HCT116 (cell line): ENCODE results near the gene CDH1. TPM values are rescaled to one million over a fixed set of nuclear protein-coding genes. Genes with fewer than 3 reads are reported as not detected.

Experiments used
- ATAC-seq: fragments of 200-7000 bp; cut with Tn5 transposase; 2 replicates; pipeline ENCODE4 v1.9.1; 2020; ENCODE audit warnings: mild to moderate bottlenecking, moderate library complexity
- BruUV-seq: library from RNA; stranded (reverse); fragments of 400-500 nt; replicated peaks from 2 replicates; lab custom pipeline; 2021; lab: Mats Ljungman, UMichigan
- CTCF ChIA-PET: fragments of 300-600 bp; sonication (Branson Sonifier 250); formaldehyde crosslinking; loops from one replicate; lab custom pipeline; 2021; ENCODE audit warnings: antibody characterized with exemption; lab: Charles Lee
- POLR2A ChIA-PET: fragments of 300-600, 350-600 bp; sonication (Branson Sonifier 250); formaldehyde crosslinking; loops from one replicate; lab custom pipeline; 2021; ENCODE audit warnings: antibody characterized with exemption; lab: Charles Lee
- RAD21 ChIA-PET, 2 experiments: fragments of 300-600 bp; sonication (Branson Sonifier 250); formaldehyde crosslinking; loops; one replicate each; lab custom pipeline; 2023; ENCODE audit warnings: low total read pairs in 2 of 2; ENCODE audit not compliant: uncharacterized antibody in 2 of 2, unreplicated experiment in 2 of 2, low non-redundant PET in 1 of 2; lab: Charles Lee
- DNase-seq: peaks from one replicate; pipeline ENCODE4 v3.0.0-alpha.2; 2010; ENCODE audit warnings: low read depth, low spot score
- H2AFZ ChIP-seq: fragments of 200-600 bp; shearing (Covaris generic), sonication (generic); 2 replicates; pipeline ENCODE4 v1.6.1; 2017; ENCODE audit warnings: low read depth, mixed run types, mixed read lengths, antibody characterized with exemption, low read length; ENCODE audit not compliant: poor library complexity, severe bottlenecking
- H3K27ac ChIP-seq: 2 replicates; pipeline ENCODE4 v1.5.1; 2012; ENCODE audit warnings: low read depth, low read length
- H3K27me3 ChIP-seq: fragments of 200-600 bp; sonication (generic); 2 replicates; pipeline ENCODE4 v1.6.1; 2016; ENCODE audit warnings: mixed run types, low read length, mixed read lengths; ENCODE audit not compliant: insufficient read depth
- H3K36me3 ChIP-seq, 2 experiments: fragments of 200-500 bp in 1 of 2; fragments of 200-600 bp in 1 of 2; sonication (Bioruptor generic) in 1 of 2; sonication (generic) in 1 of 2; 2 replicates each; pipeline versions ENCODE4 v1.5.1 to v1.6.1; 2014 to 2016; ENCODE audit warnings: low read length in 2 of 2, inconsistent platforms in 1 of 2, mixed read lengths in 1 of 2, mixed run types in 1 of 2; ENCODE audit not compliant: insufficient read depth in 2 of 2, control insufficient read depth in 1 of 2
- H3K4me1 ChIP-seq, 2 experiments: fragments of 200-600 bp in 1 of 2; sonication (generic) in 1 of 2; 2 replicates each; pipeline versions ENCODE4 v1.5.1 to v1.6.1; 2012 to 2017; ENCODE audit warnings: low read length in 2 of 2, inconsistent platforms in 1 of 2, mild to moderate bottlenecking in 1 of 2, mixed read lengths in 1 of 2, mixed run types in 1 of 2, moderate library complexity in 1 of 2; ENCODE audit not compliant: insufficient read depth in 2 of 2, control insufficient read depth in 1 of 2
- H3K4me2 ChIP-seq: fragments of 200-600 bp; sonication (generic); 2 replicates; pipeline ENCODE4 v1.6.1; 2017; ENCODE audit warnings: mixed run types, low read length, mixed read lengths
- H3K4me3 ChIP-seq, 2 experiments: fragments of 200-600 bp in 1 of 2; sonication (generic) in 1 of 2; replicated peaks in 1 of 2; 2 replicates each; pipeline ENCODE4 v1.5.1; 2011 to 2016; ENCODE audit warnings: low read length in 2 of 2, control low read depth in 1 of 2, low read depth in 1 of 2, mild to moderate bottlenecking in 1 of 2, mixed read lengths in 1 of 2, mixed run types in 1 of 2
- H3K79me2 ChIP-seq: fragments of 200-600 bp; sonication (generic); 2 replicates; pipeline ENCODE4 v1.6.1; 2017; ENCODE audit warnings: mild to moderate bottlenecking, mixed run types, low read length, moderate library complexity, mixed read lengths; ENCODE audit not compliant: insufficient read depth
- H3K9ac ChIP-seq: fragments of 200-600 bp; sonication (generic); 2 replicates; pipeline ENCODE4 v1.6.1; 2016; ENCODE audit warnings: low read length, mixed read lengths
- H3K9me2 ChIP-seq: fragments of 200-600 bp; sonication (generic), shearing (Covaris generic); 2 replicates; pipeline ENCODE4 v1.6.1; 2017; ENCODE audit warnings: mixed run types, mild to moderate bottlenecking, moderate library complexity; ENCODE audit not compliant: insufficient read depth
- H3K9me3 ChIP-seq, 2 experiments: fragments of 200-500 bp in 1 of 2; fragments of 200-600 bp in 1 of 2; sonication (Bioruptor generic) in 1 of 2; sonication (generic) in 1 of 2; 2 replicates each; pipeline ENCODE4 v1.6.1; 2014 to 2017; ENCODE audit warnings: low read length in 2 of 2, mixed read lengths in 2 of 2, inconsistent platforms in 1 of 2, low read depth in 1 of 2, mild to moderate bottlenecking in 1 of 2, mixed run types in 1 of 2, moderate library complexity in 1 of 2; ENCODE audit not compliant: control insufficient read depth in 1 of 2, insufficient read depth in 1 of 2
- H4K20me1 ChIP-seq: fragments of 200-600 bp; sonication (generic), shearing (Covaris generic); 2 replicates; pipeline ENCODE4 v1.6.1; 2017; ENCODE audit warnings: mixed run types, mild to moderate bottlenecking, moderate library complexity; ENCODE audit not compliant: insufficient read depth
- ATF3 ChIP-seq: IDR thresholded peaks from 2 replicates; pipeline ENCODE4 v1.6.1; 2012
- CBX3 ChIP-seq: IDR thresholded peaks from 2 replicates; pipeline ENCODE4 v1.6.1; 2012; ENCODE audit warnings: low read depth
- EGR1 ChIP-seq: IDR thresholded peaks from 2 replicates; pipeline ENCODE4 v1.6.1; 2012; ENCODE audit warnings: low read depth
- ELF1 ChIP-seq: IDR thresholded peaks from 2 replicates; pipeline ENCODE4 v1.6.1; 2012; ENCODE audit warnings: low read depth, borderline replicate concordance
- EZH2 ChIP-seq: fragments of 200-600 bp; sonication (generic); IDR thresholded peaks from 2 replicates; pipeline ENCODE4 v1.6.1; 2017; ENCODE audit warnings: antibody characterized with exemption, mixed run types
- FOSL1 ChIP-seq: IDR thresholded peaks from 2 replicates; pipeline ENCODE4 v1.6.1; 2012; ENCODE audit warnings: low read depth
- POLR2A ChIP-seq: IDR thresholded peaks from 2 replicates; pipeline ENCODE4 v1.7.0; 2011; ENCODE audit warnings: borderline replicate concordance; ENCODE audit not compliant: insufficient read depth, insufficient read length; ENCODE audit errors: extremely low read depth
- POLR2AphosphoS5 ChIP-seq: IDR thresholded peaks from 2 replicates; pipeline ENCODE4 v1.6.1; 2011; ENCODE audit warnings: mild to moderate bottlenecking, low read depth, low read length, moderate library complexity
- SIN3A ChIP-seq: IDR thresholded peaks from 2 replicates; pipeline ENCODE4 v1.6.1; 2012; ENCODE audit warnings: low read depth
- SRF ChIP-seq: IDR thresholded peaks from 2 replicates; pipeline ENCODE4 v1.6.1; 2012; ENCODE audit warnings: low read depth
- ZNF274 ChIP-seq: fragments of 200-500 bp; sonication (Bioruptor generic); IDR thresholded peaks from 2 replicates; pipeline ENCODE4 v1.6.1; 2014; ENCODE audit warnings: mild to moderate bottlenecking, low read depth, low read length, inconsistent platforms
- intact Hi-C: fragments of 100-400 bp; cut with micrococcal nuclease; formaldehyde crosslinking; loops from 2 replicates; pipeline ENCODE4 v1.10.0; 2022
- total RNA-seq: library from RNA; stranded (reverse); gene quantifications from one replicate; pipeline ENCODE4 v1.2.1, GENCODE V29; 2021; ENCODE audit not compliant: unreplicated experiment
- TF ChIP-seq, protein P1 (sequence below): IDR thresholded peaks from 2 replicates; pipeline ENCODE4 v1.6.1; 2012; ENCODE audit warnings: low read depth
- TF ChIP-seq, protein P2 (sequence below): IDR thresholded peaks from 2 replicates; pipeline ENCODE4 v1.6.1; 2012

Gene CDH1
- total RNA-seq, 1 experiment from 2014 or later, result 73.2 TPM

DNA sequence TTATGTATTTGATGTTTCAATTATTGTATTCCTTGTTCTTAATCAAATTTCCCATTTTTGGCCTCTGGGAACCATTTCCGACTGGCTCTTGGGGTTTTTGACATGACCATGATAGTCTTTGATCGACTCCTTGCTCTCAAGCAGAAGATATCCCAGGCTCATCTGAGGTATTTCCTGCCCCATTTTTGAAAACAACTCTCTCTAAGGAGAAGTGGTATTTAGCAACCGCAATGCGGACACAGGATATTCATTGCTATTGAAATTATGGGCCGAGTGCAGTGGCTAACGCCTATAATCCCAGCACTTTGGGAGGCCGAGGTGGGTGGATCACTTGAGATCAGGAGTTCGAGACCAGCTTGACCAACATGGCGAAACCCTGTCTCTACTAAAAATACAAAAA, 111.7 kb downstream of the CDH1 start:
- ATAC-seq, result no peak
- H3K27me3 ChIP-seq, result no peaks in the 10 kb centered on the region
- ChIA-PET RAD21 (no interaction called here), POLR2A (no interaction called here), CTCF (no interaction called here)
- no TSS peak for BruUV-seq
- no peak overlapping the region for H3K4me2 ChIP-seq
- DNase-seq, result no peak
- H3K36me3 ChIP-seq, result no peaks in the 10 kb centered on the region
- H3K27ac ChIP-seq, result no peak overlapping the region
- H2AFZ ChIP-seq, result no peak overlapping the region
- peaks cover 2 to 8% of the 10 kb centered on the region in 2 experiments; a peak in 2 of 4 replicates for H3K4me1 ChIP-seq
- no peaks in the 10 kb centered on the region for H4K20me1 ChIP-seq
- no peaks in the 10 kb centered on the region for H3K9me3 ChIP-seq
- intact Hi-C loops, result loop anchor here (5.0 kb wide), 1 partner anchor 259 kb away; the partner anchor contains the start of gene HAS3
- H3K9ac ChIP-seq, result no peak overlapping the region
- H3K4me3 ChIP-seq, result no peak overlapping the region
- no peaks in the 10 kb centered on the region for H3K9me2 ChIP-seq
- TF ChIP-seq ZNF274 (no peak), FOSL1 (no peak), CBX3 (no peak), SIN3A (no peak), ELF1 (no peak), EGR1 (no peak), ATF3 (no peak), EZH2 (no peak), POLR2A (no peak), SRF (no peak), POLR2AphosphoS5 (no peak)
- TF ChIP-seq, protein P1, sequence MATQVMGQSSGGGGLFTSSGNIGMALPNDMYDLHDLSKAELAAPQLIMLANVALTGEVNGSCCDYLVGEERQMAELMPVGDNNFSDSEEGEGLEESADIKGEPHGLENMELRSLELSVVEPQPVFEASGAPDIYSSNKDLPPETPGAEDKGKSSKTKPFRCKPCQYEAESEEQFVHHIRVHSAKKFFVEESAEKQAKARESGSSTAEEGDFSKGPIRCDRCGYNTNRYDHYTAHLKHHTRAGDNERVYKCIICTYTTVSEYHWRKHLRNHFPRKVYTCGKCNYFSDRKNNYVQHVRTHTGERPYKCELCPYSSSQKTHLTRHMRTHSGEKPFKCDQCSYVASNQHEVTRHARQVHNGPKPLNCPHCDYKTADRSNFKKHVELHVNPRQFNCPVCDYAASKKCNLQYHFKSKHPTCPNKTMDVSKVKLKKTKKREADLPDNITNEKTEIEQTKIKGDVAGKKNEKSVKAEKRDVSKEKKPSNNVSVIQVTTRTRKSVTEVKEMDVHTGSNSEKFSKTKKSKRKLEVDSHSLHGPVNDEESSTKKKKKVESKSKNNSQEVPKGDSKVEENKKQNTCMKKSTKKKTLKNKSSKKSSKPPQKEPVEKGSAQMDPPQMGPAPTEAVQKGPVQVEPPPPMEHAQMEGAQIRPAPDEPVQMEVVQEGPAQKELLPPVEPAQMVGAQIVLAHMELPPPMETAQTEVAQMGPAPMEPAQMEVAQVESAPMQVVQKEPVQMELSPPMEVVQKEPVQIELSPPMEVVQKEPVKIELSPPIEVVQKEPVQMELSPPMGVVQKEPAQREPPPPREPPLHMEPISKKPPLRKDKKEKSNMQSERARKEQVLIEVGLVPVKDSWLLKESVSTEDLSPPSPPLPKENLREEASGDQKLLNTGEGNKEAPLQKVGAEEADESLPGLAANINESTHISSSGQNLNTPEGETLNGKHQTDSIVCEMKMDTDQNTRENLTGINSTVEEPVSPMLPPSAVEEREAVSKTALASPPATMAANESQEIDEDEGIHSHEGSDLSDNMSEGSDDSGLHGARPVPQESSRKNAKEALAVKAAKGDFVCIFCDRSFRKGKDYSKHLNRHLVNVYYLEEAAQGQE, result no peak
- TF ChIP-seq, protein P2, sequence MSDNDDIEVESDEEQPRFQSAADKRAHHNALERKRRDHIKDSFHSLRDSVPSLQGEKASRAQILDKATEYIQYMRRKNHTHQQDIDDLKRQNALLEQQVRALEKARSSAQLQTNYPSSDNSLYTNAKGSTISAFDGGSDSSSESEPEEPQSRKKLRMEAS, result no peak
- H3K79me2 ChIP-seq, result peaks cover 47% of the 10 kb centered on the region
